D341Med (cell line): Measurements from ENCODE around the gene CLDN10.

Experiments used
- DNase-seq: peaks from one replicate; pipeline ENCODE4 v3.0.0; 2012; ENCODE audit warnings: low spot score

CLDN10 gene

GRCh38 chr13:95601906-95602305 lies 49.4 kb downstream of the CLDN10 start:
- no peak for DNase-seq

GRCh38 chr13:95603887-95604555 lies 51.5 kb downstream of the CLDN10 start:
- DNase-seq = no peak

- DNase-seq = no peak
Measured at GRCh38 chr13:95604556-95604915, 52.0 kb downstream of the CLDN10 start.

- no peak for DNase-seq
Measured at GRCh38 chr13:95605448-95606125, 53.1 kb downstream of the CLDN10 start.

- no peak for DNase-seq
Measured at GRCh38 chr13:95607366-95607765, 54.8 kb downstream of the CLDN10 start.

GRCh38 chr13:95608640-95609323 lies 56.3 kb downstream of the CLDN10 start:
- DNase-seq = no peak

GRCh38 chr13:95614641-95615245 lies 62.2 kb downstream of the CLDN10 start:
- DNase-seq = no peak

- DNase-seq = no peak
Measured at GRCh38 chr13:95615539-95615938, 63.0 kb downstream of the CLDN10 start.

GRCh38 chr13:95620030-95620824 lies 67.7 kb downstream of the CLDN10 start:
- DNase-seq = no peak

- DNase-seq = no peak
Measured at GRCh38 chr13:95620825-95621498, 68.4 kb downstream of the CLDN10 start.

GRCh38 chr13:95623141-95623540 lies 70.6 kb downstream of the CLDN10 start:
- no peak for DNase-seq

GRCh38 chr13:95624020-95624419 lies 71.5 kb downstream of the CLDN10 start:
- DNase-seq = peak; percentile 60

- DNase-seq = no peak
Measured at GRCh38 chr13:95626768-95627167, 74.2 kb downstream of the CLDN10 start.

- DNase-seq = no peak
Measured at GRCh38 chr13:95627590-95627989, 75.1 kb downstream of the CLDN10 start.

- no peak for DNase-seq
Measured at GRCh38 chr13:95628488-95628887, 76.0 kb downstream of the CLDN10 start.

GRCh38 chr13:95629071-95629470 lies 76.6 kb downstream of the CLDN10 start:
- no peak for DNase-seq
